Astrocyte (in vitro differentiated cells and primary cell): ENCODE results near the gene OTUD3.

Source experiments
- EZH2 ChIP-seq: IDR thresholded peaks from 2 replicates; pipeline ENCODE4 v1.6.1; 2012; ENCODE audit warnings: mild to moderate bottlenecking, low read length, inconsistent platforms; ENCODE audit not compliant: insufficient read depth
- TF ChIP-seq, protein P1 (sequence below): IDR thresholded peaks from 2 replicates; pipeline ENCODE4 v1.5.1; 2011; ENCODE audit warnings: low read depth, mild to moderate bottlenecking, inconsistent platforms, low read length, moderate library complexity; ENCODE audit not compliant: insufficient read depth

DNA sequence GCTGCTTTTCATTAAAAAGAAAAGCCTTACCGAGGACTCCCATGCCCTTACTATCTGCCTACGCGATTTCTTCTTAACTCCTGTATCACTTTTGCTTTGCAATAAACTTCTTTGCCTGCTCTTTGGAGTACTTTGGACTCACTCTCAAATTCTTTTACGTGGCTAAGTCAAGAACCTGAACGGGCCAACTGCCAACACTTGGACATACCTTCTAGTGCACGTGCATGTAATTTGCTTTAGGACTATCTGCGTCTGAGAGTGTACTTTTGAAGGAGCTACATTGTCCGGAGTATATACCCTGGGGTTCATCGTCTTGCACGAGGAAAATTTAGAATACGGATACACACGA lies 3.6 kb upstream of the OTUD3 start:
- TF ChIP-seq, protein P1, sequence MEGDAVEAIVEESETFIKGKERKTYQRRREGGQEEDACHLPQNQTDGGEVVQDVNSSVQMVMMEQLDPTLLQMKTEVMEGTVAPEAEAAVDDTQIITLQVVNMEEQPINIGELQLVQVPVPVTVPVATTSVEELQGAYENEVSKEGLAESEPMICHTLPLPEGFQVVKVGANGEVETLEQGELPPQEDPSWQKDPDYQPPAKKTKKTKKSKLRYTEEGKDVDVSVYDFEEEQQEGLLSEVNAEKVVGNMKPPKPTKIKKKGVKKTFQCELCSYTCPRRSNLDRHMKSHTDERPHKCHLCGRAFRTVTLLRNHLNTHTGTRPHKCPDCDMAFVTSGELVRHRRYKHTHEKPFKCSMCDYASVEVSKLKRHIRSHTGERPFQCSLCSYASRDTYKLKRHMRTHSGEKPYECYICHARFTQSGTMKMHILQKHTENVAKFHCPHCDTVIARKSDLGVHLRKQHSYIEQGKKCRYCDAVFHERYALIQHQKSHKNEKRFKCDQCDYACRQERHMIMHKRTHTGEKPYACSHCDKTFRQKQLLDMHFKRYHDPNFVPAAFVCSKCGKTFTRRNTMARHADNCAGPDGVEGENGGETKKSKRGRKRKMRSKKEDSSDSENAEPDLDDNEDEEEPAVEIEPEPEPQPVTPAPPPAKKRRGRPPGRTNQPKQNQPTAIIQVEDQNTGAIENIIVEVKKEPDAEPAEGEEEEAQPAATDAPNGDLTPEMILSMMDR: no peak
- no peak for TF ChIP-seq EZH2
